ENCODE data around the gene ZMYND8.

Gene ZMYND8

DNA sequence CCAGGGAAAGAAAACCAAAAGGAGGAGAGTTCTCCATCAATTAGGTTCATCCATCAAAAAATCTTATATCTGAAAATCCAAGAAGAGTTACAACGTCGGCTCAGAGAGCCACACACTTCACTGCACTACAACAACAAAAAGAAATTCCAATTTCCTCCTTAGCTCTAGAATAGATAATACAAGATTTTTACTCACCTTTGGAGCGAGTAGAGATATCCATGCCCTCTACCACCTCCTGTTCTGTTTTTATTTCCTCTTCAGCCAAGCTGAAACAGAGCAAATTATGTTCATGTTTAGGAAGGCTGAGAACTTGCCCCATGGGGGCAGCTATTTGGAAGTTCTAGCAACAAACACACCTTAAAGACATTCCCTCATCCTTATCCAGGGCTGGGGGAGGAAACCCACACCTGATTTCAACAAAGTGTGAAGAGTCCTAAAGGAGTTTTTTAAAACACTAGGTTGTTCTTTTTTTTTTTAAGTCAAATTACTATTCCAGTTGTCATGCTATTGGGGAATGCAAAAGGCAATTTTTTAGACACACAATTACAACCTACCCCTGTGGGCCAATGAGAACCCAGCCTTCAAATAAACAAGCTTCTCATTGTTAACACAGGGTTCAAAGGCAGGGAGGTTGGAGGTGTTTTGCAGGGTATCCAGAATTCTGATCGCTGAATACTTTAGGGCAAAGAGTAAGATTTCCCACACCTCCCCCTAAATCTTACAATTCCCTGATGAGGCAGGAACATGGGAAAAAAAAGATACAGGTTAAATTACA lies 8.7 kb downstream of the ZMYND8 start:
- TF ChIP-seq, protein P1, sequence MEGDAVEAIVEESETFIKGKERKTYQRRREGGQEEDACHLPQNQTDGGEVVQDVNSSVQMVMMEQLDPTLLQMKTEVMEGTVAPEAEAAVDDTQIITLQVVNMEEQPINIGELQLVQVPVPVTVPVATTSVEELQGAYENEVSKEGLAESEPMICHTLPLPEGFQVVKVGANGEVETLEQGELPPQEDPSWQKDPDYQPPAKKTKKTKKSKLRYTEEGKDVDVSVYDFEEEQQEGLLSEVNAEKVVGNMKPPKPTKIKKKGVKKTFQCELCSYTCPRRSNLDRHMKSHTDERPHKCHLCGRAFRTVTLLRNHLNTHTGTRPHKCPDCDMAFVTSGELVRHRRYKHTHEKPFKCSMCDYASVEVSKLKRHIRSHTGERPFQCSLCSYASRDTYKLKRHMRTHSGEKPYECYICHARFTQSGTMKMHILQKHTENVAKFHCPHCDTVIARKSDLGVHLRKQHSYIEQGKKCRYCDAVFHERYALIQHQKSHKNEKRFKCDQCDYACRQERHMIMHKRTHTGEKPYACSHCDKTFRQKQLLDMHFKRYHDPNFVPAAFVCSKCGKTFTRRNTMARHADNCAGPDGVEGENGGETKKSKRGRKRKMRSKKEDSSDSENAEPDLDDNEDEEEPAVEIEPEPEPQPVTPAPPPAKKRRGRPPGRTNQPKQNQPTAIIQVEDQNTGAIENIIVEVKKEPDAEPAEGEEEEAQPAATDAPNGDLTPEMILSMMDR (IDR thresholded peaks at IDR 0.05; ENCODE audit: insufficient read depth, low read depth, low read length, missing control alignments) = no peak
- no peak for DNase-seq (ENCODE audit: low read depth)
- H3K4me3 ChIP-seq (ENCODE audit: low read depth, low read length) = no peak overlapping the region; the same call in 1 of the 2 replicates

DNA sequence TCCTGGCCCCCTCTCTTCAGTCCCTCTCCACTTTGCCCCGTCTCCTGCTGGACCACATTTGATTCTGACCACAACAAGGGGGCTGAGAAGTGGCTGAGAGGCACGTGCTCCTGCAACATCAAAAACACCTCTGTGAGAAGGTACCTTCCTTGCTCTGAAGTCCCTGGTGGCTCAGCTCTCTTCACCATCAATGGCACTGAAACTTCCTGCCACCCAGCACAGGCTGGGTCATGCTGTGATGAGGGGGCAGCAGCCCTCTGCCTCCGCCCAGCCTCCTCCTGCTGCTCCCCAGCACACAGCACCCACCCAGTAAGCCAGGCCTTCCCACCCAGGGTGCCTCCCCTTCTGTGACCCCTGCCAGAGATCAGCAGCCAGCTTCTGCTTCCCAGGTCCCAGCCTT lies 10.3 kb downstream of the ZMYND8 start:
- TF ChIP-seq, protein P1 (IDR thresholded peaks at IDR 0.05; ENCODE audit: insufficient read depth, low read depth, low read length, missing control alignments) = no peak
- DNase-seq (ENCODE audit: low read depth) = no peak
- H3K4me3 ChIP-seq (ENCODE audit: low read depth, low read length) = no peak overlapping the region

DNA sequence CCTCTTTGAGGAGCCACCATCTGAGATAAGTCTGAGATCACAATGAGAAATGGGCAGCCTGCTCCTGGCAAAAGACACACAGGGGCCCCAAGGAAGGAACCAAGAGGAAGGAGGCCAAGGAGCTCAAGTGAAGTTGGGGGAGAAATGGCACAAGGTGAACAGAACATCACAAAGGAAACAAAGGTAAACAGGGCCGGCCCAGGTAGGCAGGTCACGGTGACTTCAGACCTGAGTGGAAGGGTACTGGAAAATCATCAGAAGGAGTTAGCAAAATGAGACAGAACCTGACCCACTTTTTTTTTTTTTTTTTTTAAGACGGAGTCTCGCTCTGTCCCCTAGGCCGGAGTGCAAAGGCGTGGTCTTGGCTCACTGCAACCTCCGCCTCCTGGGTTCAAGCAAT lies 11.3 kb downstream of the ZMYND8 start:
- no peak overlapping the region for H3K4me3 ChIP-seq (ENCODE audit: low read depth, low read length)
- no peak for DNase-seq (ENCODE audit: low read depth)
- TF ChIP-seq, protein P1 (IDR thresholded peaks at IDR 0.05; ENCODE audit: insufficient read depth, low read depth, low read length, missing control alignments) = no peak

DNA sequence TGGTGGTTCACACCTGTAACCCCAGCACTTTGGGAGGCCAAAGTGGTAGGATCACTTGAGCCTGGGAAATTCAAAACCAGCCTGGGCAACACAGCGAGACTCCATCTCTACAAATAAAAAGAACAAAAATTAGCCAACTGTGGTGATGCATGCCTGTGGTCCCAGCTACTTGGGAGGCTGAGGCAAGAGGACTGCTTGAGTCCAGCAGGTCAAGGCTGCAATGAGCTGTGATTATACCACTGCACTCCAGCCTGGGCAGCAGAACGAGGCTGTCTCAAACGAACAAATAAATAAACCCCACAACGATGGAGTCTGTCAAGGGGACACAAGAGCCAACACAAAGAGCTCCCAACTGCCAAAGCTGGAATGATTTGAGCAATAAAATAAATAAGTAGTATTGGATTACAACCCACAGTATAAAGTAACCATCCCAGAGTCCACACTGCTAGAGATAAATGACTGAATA lies 13.5 kb downstream of the ZMYND8 start:
- TF ChIP-seq, protein P1 (IDR thresholded peaks at IDR 0.05; ENCODE audit: insufficient read depth, low read depth, low read length, missing control alignments) = no peak
- H3K4me3 ChIP-seq (ENCODE audit: low read depth, low read length) = no peak overlapping the region
- DNase-seq (ENCODE audit: low read depth) = no peak

DNA sequence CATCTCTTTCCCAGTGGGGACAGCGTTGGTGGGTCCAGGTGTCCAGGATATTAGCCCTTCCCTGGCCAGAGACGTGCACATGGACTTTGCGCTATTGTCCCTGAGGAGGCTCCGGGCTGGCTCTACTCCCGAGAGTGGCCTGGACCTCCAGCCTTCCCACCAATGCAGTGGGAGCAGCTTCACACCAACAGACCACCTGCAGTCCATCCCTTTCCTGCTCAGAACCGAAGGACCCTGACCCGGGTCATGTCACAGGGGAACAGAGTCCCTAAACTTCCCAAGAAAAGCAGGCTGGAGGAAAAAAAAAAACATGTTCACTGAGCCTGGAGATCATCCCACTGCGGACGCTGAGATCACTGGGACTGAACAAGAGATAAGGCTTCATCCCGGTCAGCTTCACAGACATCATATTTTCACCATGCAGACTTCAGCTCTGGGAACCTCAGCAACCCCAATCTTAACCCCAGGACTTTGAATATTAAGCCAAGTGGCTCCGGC lies 18.3 kb downstream of the ZMYND8 start:
- DNase-seq (ENCODE audit: low read depth) = no peak
- no peak overlapping the region for H3K4me3 ChIP-seq (ENCODE audit: low read depth, low read length)
- TF ChIP-seq, protein P1 (IDR thresholded peaks at IDR 0.05; ENCODE audit: insufficient read depth, low read depth, low read length, missing control alignments) = no peak

DNA sequence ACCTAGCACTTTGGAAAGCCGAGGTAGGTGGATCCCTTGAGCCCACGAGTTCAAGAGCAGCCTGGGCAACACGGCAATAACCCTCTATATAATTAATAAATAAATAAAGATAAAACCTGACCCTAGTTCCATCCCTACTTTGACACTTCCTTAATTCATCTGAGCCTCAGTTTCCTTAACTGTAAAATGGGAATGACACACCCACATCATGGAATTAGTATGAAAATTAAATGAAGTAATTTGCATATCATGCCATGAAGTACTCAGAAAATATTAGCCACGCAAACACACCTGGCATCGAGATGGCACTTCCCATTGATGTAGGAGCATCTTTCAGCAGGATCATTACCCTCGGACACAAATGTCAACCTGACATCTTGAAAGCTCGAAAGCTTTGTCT lies 19.1 kb downstream of the ZMYND8 start:
- no peak for DNase-seq (ENCODE audit: low read depth)
- H3K4me3 ChIP-seq (ENCODE audit: low read depth, low read length) = no peak overlapping the region
- TF ChIP-seq, protein P1 (IDR thresholded peaks at IDR 0.05; ENCODE audit: insufficient read depth, low read depth, low read length, missing control alignments) = no peak
